C4-2B (cell line): ENCODE data around the gene FAM20A.

Source experiments
- ZFX ChIP-seq: fragments of 450-650 bp; IDR thresholded peaks from 2 replicates; pipeline ENCODE4 v1.6.1; 2017
- TF ChIP-seq, protein P1 (sequence below): fragments of 450-650 bp; conservative IDR thresholded peaks from 2 replicates; pipeline ENCODE4 v1.5.1; 2017; ENCODE audit warnings: mild to moderate bottlenecking

DNA sequence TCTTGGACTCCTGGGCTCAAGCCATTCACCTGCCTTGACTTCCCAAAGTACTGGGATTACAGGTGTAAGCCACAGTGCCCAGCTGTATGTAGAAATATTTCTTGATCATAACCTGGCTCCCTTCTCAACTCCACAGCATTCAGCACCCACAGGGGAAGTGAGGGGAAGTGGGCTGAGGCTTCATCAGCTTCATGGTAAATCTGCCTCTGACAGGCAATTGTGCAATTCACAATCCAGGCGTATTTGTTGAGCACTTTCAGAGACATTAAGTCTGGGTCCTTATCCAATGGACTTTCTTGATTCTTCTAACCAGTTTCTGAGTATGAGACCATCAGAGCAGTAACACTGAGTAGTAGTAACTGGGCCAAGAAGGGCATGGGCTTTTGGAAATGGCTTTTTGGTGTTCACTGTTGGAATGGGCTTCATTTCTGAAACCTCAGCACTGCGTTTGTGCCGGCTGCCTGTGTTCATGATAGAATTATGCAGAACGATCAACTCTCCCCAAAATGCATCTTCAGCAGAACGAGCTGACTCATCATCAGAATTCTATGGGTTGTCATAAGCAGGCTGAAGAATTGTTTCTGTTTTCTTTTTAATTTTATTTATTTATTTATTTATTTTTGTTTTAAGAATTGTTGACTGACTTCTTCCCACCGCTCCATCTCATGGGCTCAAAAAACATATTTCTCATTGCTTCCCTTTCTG lies 28.9 kb downstream of the FAM20A start:
- TF ChIP-seq, protein P1, sequence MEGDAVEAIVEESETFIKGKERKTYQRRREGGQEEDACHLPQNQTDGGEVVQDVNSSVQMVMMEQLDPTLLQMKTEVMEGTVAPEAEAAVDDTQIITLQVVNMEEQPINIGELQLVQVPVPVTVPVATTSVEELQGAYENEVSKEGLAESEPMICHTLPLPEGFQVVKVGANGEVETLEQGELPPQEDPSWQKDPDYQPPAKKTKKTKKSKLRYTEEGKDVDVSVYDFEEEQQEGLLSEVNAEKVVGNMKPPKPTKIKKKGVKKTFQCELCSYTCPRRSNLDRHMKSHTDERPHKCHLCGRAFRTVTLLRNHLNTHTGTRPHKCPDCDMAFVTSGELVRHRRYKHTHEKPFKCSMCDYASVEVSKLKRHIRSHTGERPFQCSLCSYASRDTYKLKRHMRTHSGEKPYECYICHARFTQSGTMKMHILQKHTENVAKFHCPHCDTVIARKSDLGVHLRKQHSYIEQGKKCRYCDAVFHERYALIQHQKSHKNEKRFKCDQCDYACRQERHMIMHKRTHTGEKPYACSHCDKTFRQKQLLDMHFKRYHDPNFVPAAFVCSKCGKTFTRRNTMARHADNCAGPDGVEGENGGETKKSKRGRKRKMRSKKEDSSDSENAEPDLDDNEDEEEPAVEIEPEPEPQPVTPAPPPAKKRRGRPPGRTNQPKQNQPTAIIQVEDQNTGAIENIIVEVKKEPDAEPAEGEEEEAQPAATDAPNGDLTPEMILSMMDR, result no peak
- no peak for TF ChIP-seq ZFX
